A549 (cell line): ENCODE data around the gene CFAP65. TPM values are rescaled to one million over a fixed set of nuclear protein-coding genes. Genes with fewer than 3 reads are reported as not detected.

Source experiments
- ATAC-seq, 2 experiments: fragments of 200-7000 bp in 1 of 2; fragments of >200 bp in 1 of 2; cut with Nextera tagmentation in 1 of 2; cut with Tn5 transposase in 1 of 2; 3 replicates each; pipeline versions ENCODE4 v1.8.0 to v1.9.1; 2018 to 2020; ENCODE audit warnings: mild to moderate bottlenecking in 1 of 2, moderate library complexity in 1 of 2
- CTCF ChIA-PET: fragments of 300-600 bp; sonication (Branson Sonifier 250); formaldehyde crosslinking; extraction: SDS; loops from one replicate; lab custom pipeline; 2021; ENCODE audit warnings: antibody characterized with exemption, inconsistent platforms; lab: Yijun Ruan, JAX
- POLR2A ChIA-PET: fragments of 350-600 bp; formaldehyde crosslinking; extraction: SDS; loops from one replicate; lab custom pipeline; 2021; ENCODE audit warnings: antibody characterized with exemption, inconsistent platforms; lab: Yijun Ruan, JAX
- DNase-seq, 2 experiments: peaks; one replicate each; pipeline versions ENCODE4 v3.0.0 to v3.0.0-alpha.2; 2011 to 2016; ENCODE audit warnings: low read depth in 1 of 2, low spot score in 1 of 2
- FAIRE-seq: peaks from 2 replicates; lab custom pipeline; 2011; peaks lifted over from hg19 to GRCh38; lab: Jason Lieb, UNC
- H3K27ac ChIP-seq, 2 experiments: fragments of >200 bp; sonication (Bioruptor Twin); formaldehyde crosslinking; 3 replicates each; pipeline ENCODE4 v1.5.1; 2016 to 2017
- H3K4me1 ChIP-seq: fragments of >200 bp; sonication (Bioruptor Twin); formaldehyde crosslinking; 3 replicates; pipeline ENCODE4 v1.6.1; 2016
- H3K4me2 ChIP-seq: fragments of >200 bp; sonication (Bioruptor Twin); formaldehyde crosslinking; 3 replicates; pipeline ENCODE4 v1.6.1; 2016
- H3K4me3 ChIP-seq: fragments of >200 bp; sonication (Bioruptor Twin); formaldehyde crosslinking; 3 replicates; pipeline ENCODE4 v1.5.1; 2016
- H3K9me3 ChIP-seq: fragments of >200 bp; sonication (Bioruptor Twin); formaldehyde crosslinking; 3 replicates; pipeline ENCODE4 v1.6.1; 2016
- ATOH8 ChIP-seq: fragments of 250-450 bp; sonication (Bioruptor Pico); IDR thresholded peaks from 2 replicates; pipeline ENCODE4 v1.5.0; 2020; ENCODE audit warnings: low read depth, mild to moderate bottlenecking, moderate library complexity
- CBX8 ChIP-seq: fragments of 200-600 bp; sonication (generic); IDR thresholded peaks from 2 replicates; pipeline ENCODE4 v1.6.1; 2016
- E2F6 ChIP-seq: IDR thresholded peaks from 2 replicates; pipeline ENCODE4 v1.6.1; 2012; ENCODE audit warnings: low read depth, borderline replicate concordance
- EHF ChIP-seq: fragments of 250-450 bp; sonication (Bioruptor Pico); IDR thresholded peaks from 2 replicates; pipeline ENCODE4 v1.5.0; 2020; ENCODE audit warnings: mild to moderate bottlenecking
- EHMT2 ChIP-seq: fragments of 200-600 bp; sonication (generic); IDR thresholded peaks from 2 replicates; pipeline ENCODE4 v1.6.1; 2016; ENCODE audit warnings: antibody characterized with exemption, low read depth, mild to moderate bottlenecking, moderate library complexity
- EP300 ChIP-seq, 2 experiments: fragments of >200 bp; sonication (Bioruptor Twin); formaldehyde crosslinking; IDR thresholded peaks; 2 replicates in 1 of 2; 3 replicates in 1 of 2; pipeline ENCODE4 v1.6.1; 2016 to 2017
- FOSL2 ChIP-seq, 2 experiments: fragments of 450-650 bp in 1 of 2; fragments of >200 bp in 1 of 2; sonication (Bioruptor Twin) in 1 of 2; formaldehyde crosslinking; IDR thresholded peaks; 2 replicates each; pipeline versions ENCODE4 v1.5.0 to v1.6.1; 2016 to 2020; ENCODE audit warnings: mild to moderate bottlenecking in 1 of 2, moderate library complexity in 1 of 2
- GATA3 ChIP-seq: IDR thresholded peaks from 2 replicates; pipeline ENCODE4 v1.6.1; 2012; ENCODE audit warnings: borderline replicate concordance
- HDAC2 ChIP-seq: fragments of 200-600 bp; sonication (generic); IDR thresholded peaks from 2 replicates; pipeline ENCODE4 v1.6.1; 2016
- HOXA7 ChIP-seq: fragments of 250-450 bp; sonication (Bioruptor Pico); IDR thresholded peaks from 2 replicates; pipeline ENCODE4 v1.5.0; 2020; ENCODE audit warnings: mild to moderate bottlenecking, moderate library complexity
- KDM5A ChIP-seq: fragments of 200-600 bp; sonication (generic); IDR thresholded peaks from 2 replicates; pipeline ENCODE4 v1.6.1; 2016; ENCODE audit warnings: antibody characterized with exemption, mild to moderate bottlenecking
- MYC ChIP-seq: IDR thresholded peaks from 2 replicates; pipeline ENCODE4 v1.6.1; 2012; ENCODE audit warnings: mild to moderate bottlenecking, inconsistent platforms, low read length, improper control_type of control experiment, borderline replicate concordance
- NR3C1 ChIP-seq: fragments of >200 bp; sonication (Bioruptor Twin); formaldehyde crosslinking; IDR thresholded peaks from 3 replicates; pipeline ENCODE4 v1.6.1; 2017
- PBX3 ChIP-seq: IDR thresholded peaks from 2 replicates; pipeline ENCODE4 v1.6.1; 2012
- POLR2A ChIP-seq: IDR thresholded peaks from 2 replicates; pipeline ENCODE4 v1.6.1; 2012; ENCODE audit warnings: mild to moderate bottlenecking, low read length
- RARB ChIP-seq: fragments of 250-450 bp; sonication (Bioruptor Pico); IDR thresholded peaks from 2 replicates; pipeline ENCODE4 v1.8.0; 2021; ENCODE audit warnings: mild to moderate bottlenecking, moderate library complexity
- RFX5 ChIP-seq: fragments of 450-650 bp; IDR thresholded peaks from 2 replicates; pipeline ENCODE4 v1.7.1; 2014; ENCODE audit warnings: antibody characterized with exemption, mild to moderate bottlenecking, moderate library complexity
- RNF2 ChIP-seq: fragments of 200-600 bp; sonication (generic); IDR thresholded peaks from 2 replicates; pipeline ENCODE4 v1.6.1; 2016; ENCODE audit warnings: low read depth, mild to moderate bottlenecking, antibody characterized with exemption, moderate library complexity, borderline replicate concordance
- SREBF2 ChIP-seq: fragments of 450-650 bp; IDR thresholded peaks from 2 replicates; pipeline ENCODE4 v1.6.1; 2014; ENCODE audit warnings: mild to moderate bottlenecking, moderate library complexity
- TFCP2L1 ChIP-seq: fragments of 250-450 bp; sonication (Bioruptor Pico); IDR thresholded peaks from 2 replicates; pipeline ENCODE4 v1.5.0; 2021; ENCODE audit warnings: mild to moderate bottlenecking
- ZC3H11A ChIP-seq: fragments of 450-650 bp; IDR thresholded peaks from 2 replicates; pipeline ENCODE4 v1.6.1; 2014; ENCODE audit warnings: antibody characterized with exemption, mild to moderate bottlenecking
- ZFP36 ChIP-seq: fragments of 450-650 bp; IDR thresholded peaks from 2 replicates; pipeline ENCODE4 v1.6.1; 2014; ENCODE audit warnings: borderline replicate concordance; ENCODE audit not compliant: partially characterized antibody
- ZNF302 ChIP-seq: fragments of 250-450 bp; sonication (Bioruptor Pico); IDR thresholded peaks from 2 replicates; pipeline ENCODE4 v1.9.0; 2021; ENCODE audit warnings: inconsistent platforms, mild to moderate bottlenecking, moderate library complexity
- WGBS: methylation state at CpG from one replicate; pipeline ENCODE4 v1.1.6; 2017; ENCODE audit errors: missing lambda C conversion rate; 5-methylcytosine and 5-hydroxymethylcytosine counted together
- polyA plus RNA-seq, 4 experiments: library from polyadenylated mRNA; depleted of rRNA in 3 of 4; stranded (reverse); fragments of >200 nt; fragmentation: RNase III in 1 of 4; extraction: RNeasy Plus Mini Kit Qiagen cat#74134 plus additional on column Dnase treatment in 1 of 4; gene quantifications; 2 replicates in 3 of 4; 3 replicates in 1 of 4; pipeline ENCODE4 v1.2.3, GENCODE V29; 2011 to 2017
- TF ChIP-seq, protein P1 (sequence below): fragments of >200 bp; sonication (Bioruptor Twin); formaldehyde crosslinking; IDR thresholded peaks from 2 replicates; pipeline ENCODE4 v1.6.1; 2016
- TF ChIP-seq, protein P2 (sequence below): fragments of 250-450 bp; sonication (Bioruptor Pico); IDR thresholded peaks from 2 replicates; pipeline ENCODE4 v1.5.0; 2021; ENCODE audit warnings: mild to moderate bottlenecking, moderate library complexity, borderline replicate concordance
- TF ChIP-seq, protein P3 (sequence below): fragments of >200 bp; sonication (Bioruptor Twin); formaldehyde crosslinking; IDR thresholded peaks from 3 replicates; pipeline ENCODE4 v1.6.1; 2016

Gene CFAP65
- polyA plus RNA-seq, 2 of the 4 experiments (the other 2 are of a cell fraction), result 0.12 to 0.14 TPM

DNA sequence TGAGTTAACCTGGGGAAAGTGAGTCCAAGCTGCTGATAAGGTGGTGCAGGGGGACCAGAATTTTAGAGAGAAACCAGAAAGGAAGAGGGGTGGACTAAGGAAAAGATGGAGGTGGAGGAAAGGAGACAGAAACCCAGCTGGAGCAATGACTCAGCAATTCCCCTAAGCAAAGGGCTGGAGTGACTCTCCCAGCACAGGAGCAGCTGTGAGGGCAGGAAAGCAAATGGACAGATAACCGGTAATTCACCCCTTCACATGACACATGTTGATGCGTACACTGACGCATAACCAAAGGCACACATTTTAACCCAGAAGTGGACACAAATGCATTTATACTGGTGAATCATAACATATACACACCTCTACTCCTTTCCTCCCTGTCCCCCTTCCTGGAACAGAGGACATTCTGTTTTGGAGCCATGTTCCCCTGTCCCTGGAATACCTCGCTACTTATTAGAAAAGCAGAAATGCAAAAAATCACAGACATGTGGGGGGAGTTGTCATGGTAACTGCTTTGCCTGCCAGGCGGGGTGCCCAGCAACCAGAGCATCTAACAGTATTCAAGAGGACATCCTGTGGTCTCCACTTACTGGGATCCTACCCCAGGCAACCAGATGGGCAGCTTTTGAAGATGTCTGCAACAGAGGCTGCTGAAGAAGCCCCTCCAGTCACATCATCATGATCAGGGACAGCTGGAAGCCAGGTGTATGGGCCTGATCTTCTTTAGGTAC lies 77.1 kb downstream of the CFAP65 start (continued):
- no peak for TF ChIP-seq PBX3

- FAIRE-seq (no peak), ATAC-seq (no peak)
- Histone ChIP-seq H3K4me2 (peak overlapping the region; percentile 72), H3K4me3 (peak overlapping the region; percentile 35), H3K9me3 (no peaks in the 10 kb centered on the region), H3K4me1 (peaks cover 42% of the 10 kb centered on the region)
- CTCF ChIA-PET, result interaction anchor here (1.2 to 12.4 kb wide), 4 partner anchors 16 to 87 kb away, joined by 3 to 140 read pairs (median 4); no protein-coding TSS in a partner anchor
- 33% methylated on average over 5 of the region's 5 CpGs for WGBS
- POLR2A ChIA-PET, result interaction anchor here (1.9 kb wide), 1 partner anchor 17 kb away, joined by 5 read pairs; no protein-coding TSS in a partner anchor
- no peak for TF ChIP-seq PBX3
- TF ChIP-seq EHMT2, result no peak
- TF ChIP-seq RARB (CRISPR knock-in tag), result no peak
- TF ChIP-seq EHF (CRISPR knock-in tag), result no peak
- TF ChIP-seq RFX5, result no peak
- TF ChIP-seq RNF2, result no peak
- TF ChIP-seq CBX8, result no peak
- TF ChIP-seq, protein P1, sequence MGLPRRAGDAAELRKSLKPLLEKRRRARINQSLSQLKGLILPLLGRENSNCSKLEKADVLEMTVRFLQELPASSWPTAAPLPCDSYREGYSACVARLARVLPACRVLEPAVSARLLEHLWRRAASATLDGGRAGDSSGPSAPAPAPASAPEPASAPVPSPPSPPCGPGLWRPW, result no peak
- no peak for TF ChIP-seq ZC3H11A
- TF ChIP-seq, all 56 proteins: peak for 0
- DNase-seq, result no peak
- H3K27ac ChIP-seq, result peak overlapping the region; percentile 72 to 94
Observed at GRCh38 chr2:218963601-218964000, 77.7 kb downstream of the CFAP65 start.

DNA sequence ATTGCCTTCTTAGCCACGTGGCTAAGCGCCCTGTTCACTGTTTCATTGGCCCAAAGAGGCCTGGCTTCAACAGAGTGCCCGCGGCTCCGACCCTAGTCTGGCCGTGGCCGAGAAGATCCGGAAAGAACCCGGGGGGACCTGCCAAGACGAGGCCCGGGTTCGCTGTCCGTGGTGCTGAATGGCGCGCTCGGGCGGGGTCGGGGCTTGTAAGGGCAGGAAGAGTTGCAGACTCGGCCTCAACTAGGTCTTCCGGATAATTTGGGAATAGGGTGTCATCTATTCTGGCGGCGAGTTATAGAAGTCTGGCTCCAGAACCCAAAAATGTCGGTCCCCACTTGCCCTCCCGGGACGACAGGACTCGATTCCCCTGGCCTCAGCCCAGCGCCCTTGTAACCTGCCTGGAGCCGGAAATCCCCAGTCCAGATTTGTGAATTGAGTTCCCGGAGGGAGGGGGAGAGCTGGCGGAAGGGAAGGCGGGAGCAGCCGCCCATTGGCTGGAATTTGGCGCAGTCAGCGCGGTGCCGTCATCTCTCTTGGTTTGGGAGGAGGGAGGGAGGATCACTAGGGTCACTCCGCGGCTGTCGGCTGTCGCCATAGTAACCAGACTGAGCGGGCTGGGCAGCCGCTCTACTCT lies 78.3 kb downstream of the CFAP65 start:
- no peak for FAIRE-seq
- TF ChIP-seq, protein P2, sequence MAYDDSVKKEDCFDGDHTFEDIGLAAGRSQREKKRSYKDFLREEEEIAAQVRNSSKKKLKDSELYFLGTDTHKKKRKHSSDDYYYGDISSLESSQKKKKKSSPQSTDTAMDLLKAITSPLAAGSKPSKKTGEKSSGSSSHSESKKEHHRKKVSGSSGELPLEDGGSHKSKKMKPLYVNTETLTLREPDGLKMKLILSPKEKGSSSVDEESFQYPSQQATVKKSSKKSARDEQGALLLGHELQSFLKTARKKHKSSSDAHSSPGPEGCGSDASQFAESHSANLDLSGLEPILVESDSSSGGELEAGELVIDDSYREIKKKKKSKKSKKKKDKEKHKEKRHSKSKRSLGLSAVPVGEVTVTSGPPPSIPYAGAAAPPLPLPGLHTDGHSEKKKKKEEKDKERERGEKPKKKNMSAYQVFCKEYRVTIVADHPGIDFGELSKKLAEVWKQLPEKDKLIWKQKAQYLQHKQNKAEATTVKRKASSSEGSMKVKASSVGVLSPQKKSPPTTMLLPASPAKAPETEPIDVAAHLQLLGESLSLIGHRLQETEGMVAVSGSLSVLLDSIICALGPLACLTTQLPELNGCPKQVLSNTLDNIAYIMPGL (CRISPR knock-in tag), result no peak
- TF ChIP-seq E2F6, result no peak; the same call in 1 of the 2 replicates
- peak; percentile 96 for TF ChIP-seq EHMT2
- TF ChIP-seq POLR2A, result no peak
- TF ChIP-seq RNF2, result no peak
- TF ChIP-seq, protein P3, sequence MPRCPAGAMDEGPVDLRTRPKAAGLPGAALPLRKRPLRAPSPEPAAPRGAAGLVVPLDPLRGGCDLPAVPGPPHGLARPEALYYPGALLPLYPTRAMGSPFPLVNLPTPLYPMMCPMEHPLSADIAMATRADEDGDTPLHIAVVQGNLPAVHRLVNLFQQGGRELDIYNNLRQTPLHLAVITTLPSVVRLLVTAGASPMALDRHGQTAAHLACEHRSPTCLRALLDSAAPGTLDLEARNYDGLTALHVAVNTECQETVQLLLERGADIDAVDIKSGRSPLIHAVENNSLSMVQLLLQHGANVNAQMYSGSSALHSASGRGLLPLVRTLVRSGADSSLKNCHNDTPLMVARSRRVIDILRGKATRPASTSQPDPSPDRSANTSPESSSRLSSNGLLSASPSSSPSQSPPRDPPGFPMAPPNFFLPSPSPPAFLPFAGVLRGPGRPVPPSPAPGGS, result no peak
- TF ChIP-seq ZNF302 (CRISPR knock-in tag), result no peak
- TF ChIP-seq HOXA7 (CRISPR knock-in tag), result no peak
- TF ChIP-seq HDAC2, result no peak
- TF ChIP-seq NR3C1, result no peak
- TF ChIP-seq GATA3, result no peak
- no peak for TF ChIP-seq SREBF2
- TF ChIP-seq TFCP2L1 (CRISPR knock-in tag), result no peak
- TF ChIP-seq FOSL2 (IDR thresholded peaks at IDR 0.05), result no peak
- TF ChIP-seq FOSL2 (CRISPR knock-in tag; IDR thresholded peaks at IDR 0.05), result no peak
- no peak for TF ChIP-seq ZFP36
- TF ChIP-seq RFX5, result 0 out of 2 replicates have a peak, but pooled peaks have one; percentile 41
- no peak for TF ChIP-seq KDM5A
- TF ChIP-seq EP300 (IDR thresholded peaks at IDR 0.05), result no peak
- TF ChIP-seq RARB (CRISPR knock-in tag), result no peak
- no peak for TF ChIP-seq MYC
- no peak for TF ChIP-seq ATOH8 (CRISPR knock-in tag)

More for the DNA sequence above, 78.3 kb downstream of the CFAP65 start:
- Histone ChIP-seq H3K4me3 (peak overlapping the region; percentile 35), H3K4me1 (peaks cover 42% of the 10 kb centered on the region), H3K4me2 (peak overlapping the region; percentile 72), H3K27ac (peak overlapping the region; percentile 72 to 94), H3K9me3 (no peaks in the 10 kb centered on the region)
- peak; percentile 57 to 79 for ATAC-seq
- ChIA-PET CTCF (interaction anchor here (1.2 to 12.4 kb wide), 5 partner anchors 16 to 86 kb away, joined by 3 to 140 read pairs (median 4); no protein-coding TSS in a partner anchor), POLR2A (interaction anchor here (1.9 kb wide), 1 partner anchor 17 kb away, joined by 5 read pairs; no protein-coding TSS in a partner anchor)
- DNase-seq, result peak; percentile 72 to 92
- 22% methylated on average over 35 of the region's 42 CpGs for WGBS
